GM18951 (cell line): ENCODE measurements around the gene ARL6IP4.

Experiments
- POLR2A ChIP-seq: IDR thresholded peaks from 4 replicates; pipeline ENCODE4 v1.6.1; 2011; ENCODE audit warnings: mild to moderate bottlenecking; ENCODE audit not compliant: insufficient read length, insufficient read depth; ENCODE audit errors: extremely low read depth
- in situ Hi-C: fragments of 300-500 bp; cut with MboI; formaldehyde crosslinking; loops from one replicate; pipeline ENCODE4 v1.12.0; 2022; ENCODE audit warnings: low sequenced_read_pairs, mixed read lengths, inconsistent platforms; ENCODE audit not compliant: unreplicated experiment

The ARL6IP4 gene

DNA sequence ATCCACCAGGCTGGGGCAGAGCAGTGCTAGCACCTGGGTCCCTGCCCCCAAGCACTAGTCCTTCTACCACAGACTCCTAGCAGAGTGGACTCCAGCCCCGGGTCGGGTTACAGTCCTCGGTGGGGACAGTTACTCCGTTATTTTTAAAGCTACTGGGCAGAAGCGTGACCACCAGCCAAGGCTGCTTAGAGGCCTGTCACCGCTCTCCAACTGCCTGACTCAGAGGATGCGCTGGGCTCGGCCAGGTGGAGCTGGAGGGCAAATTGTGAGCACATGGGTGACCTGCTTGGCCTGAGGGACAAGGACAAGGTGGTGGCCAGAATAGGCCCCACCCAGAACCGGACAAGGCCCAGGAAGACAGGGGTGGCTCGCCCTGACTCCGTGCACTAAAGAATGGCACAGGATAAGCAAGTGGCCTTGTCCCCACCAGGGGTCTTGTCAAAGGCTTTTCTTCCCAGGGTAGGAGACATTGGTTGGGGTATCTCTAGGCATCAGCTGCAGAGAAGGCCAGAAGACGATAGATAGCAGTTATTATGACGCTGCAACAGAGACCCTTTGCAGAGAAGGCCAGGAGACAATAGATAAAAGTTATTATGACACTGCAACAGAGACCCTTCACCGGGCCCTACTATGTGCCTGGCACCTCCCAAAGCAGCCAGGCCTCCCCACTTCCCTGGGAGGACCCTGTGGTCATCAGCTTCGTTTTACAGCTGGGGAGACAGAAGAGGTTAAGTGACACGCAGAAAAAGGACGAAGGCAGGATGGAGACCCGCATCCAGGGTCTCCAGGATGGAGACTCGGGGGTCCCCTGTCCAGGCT lies 15.8 kb upstream of the ARL6IP4 start:
- in situ Hi-C loops, result no loop called here
- no peak for TF ChIP-seq POLR2A

DNA sequence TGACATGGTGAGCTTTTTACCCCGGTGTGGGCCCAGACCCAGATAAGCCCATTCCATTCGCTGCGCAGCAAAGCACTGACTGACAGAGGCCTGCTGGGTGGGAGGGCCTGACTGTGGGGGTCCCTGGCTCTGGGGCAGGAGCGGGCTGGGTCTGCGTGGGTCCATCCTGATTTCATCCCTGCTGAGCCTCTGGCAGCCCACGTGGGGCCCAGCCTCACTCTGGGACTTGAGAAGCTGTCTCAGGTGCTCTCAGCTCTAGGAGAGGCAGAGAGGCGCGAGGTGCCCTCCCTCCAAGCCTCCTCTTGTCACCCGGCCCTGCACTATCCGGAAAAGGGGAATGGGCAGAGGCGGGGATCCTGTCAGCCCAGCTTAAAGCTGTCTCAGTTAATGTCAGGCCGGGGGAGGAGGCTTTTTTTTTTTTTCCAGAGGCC lies 15.1 kb upstream of the ARL6IP4 start:
- no peak for TF ChIP-seq POLR2A
- in situ Hi-C loops, result no loop called here

DNA sequence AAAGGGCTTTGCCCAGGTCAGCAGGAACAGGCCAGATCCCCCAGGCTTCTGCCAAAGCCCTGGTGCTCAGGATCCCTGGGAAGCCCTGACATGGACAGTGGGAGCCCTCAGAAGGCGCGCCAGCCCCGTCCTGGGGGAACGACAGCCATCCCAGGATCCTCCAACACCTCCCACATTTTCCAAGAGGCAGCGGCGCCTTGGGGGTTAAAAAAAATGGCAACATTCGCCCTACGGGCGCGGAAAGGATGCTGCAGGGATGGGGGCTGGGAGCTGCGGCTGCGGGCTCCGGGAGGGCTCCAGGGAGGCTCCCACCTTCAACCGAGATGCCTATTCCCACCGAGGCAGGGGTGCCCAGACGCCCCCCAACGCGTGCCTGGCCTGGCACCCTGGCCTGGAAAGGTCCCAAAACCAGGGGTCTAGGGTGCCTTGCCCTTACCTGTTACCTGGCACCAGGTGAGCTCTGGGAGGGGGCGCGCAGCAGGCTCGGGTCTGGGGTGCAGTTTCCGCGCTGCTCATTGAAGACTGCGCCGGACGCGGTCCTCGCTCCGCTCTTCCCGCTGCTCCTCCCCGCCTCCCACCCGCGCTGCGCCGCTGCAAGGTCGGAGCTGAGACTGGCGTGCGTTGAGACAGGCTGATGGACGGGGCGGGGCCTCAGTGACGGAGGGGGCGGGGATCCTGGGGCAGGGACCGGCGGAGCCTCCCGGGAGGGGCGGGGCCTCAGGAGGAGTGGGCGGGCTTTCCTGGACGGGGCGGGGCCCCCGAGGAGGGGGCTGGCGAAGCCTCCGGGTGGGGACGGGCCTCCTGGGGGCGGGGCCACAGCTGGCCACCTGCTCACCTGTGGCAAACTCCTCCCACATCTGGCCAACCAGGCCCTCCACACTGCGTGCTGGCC lies 14.4 kb upstream of the ARL6IP4 start, which contains the start of gene ABCB9:
ABCB9 (minus strand) TSS at position 613 of the 892 bp plus-strand sequence. CDS start 6,228 bp downstream, outside the sequence.
- in situ Hi-C loops, result no loop called here
- peak; percentile 31 for TF ChIP-seq POLR2A

DNA sequence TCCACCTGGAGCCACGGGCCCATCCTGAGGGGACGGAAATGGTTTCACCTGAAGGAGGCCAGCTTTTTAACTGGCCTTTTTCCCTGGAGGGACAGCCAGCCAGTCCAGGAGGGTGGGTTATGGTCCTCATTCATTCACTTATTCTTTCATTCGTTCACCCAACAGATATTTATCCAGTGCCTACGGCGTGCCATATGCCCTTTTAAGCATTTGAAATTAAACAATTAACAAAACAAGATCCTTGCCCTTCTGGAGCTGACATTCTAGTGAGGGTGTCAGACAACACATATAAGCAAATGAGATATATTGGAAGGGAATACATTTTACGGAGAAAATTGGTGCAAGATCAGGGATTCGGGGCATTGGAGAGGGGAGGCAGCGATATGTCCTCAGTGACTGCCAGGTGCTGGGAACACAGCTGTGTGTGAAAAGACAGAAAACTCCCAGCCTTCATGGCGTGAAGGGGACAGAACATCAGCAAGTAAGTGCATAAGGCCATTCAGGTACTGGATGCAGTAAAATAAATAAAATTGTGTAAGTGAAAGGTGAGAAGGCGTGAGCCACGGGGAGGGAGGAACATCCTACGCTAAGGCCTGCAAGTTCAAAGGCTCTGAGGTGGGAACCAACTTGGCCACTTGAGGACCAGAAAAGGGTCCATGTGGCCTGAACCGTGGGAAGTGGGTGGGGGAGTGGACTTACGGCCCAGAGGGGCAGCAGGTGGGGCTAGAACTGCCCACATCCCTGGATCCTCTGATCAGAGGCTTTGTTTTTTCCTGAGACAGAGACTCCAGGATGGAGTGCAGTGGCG lies 13.5 kb upstream of the ARL6IP4 start:
- TF ChIP-seq POLR2A, result no peak

DNA sequence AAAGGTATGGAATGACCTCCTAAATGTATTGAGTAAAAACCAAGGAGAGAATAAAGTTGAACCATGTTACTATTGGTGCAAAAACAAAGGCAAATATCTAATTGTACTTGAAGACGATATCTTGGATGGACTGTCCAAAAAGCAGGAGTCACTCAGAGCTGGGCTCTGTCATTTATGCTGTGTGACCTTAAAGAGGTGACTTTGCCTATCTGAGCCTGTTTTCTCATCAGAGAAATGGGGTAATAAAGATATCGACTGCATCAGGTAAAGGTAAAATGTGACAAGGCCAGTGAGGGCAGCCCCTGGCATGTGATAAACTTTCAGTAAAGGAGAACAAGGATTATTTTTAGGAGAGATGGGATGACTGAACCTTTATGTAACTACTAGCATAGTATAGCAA lies 12.4 kb upstream of the ARL6IP4 start:
- TF ChIP-seq POLR2A, result no peak
- in situ Hi-C loops, result no loop called here

More for the DNA sequence above, 13.5 kb upstream of the ARL6IP4 start:
- in situ Hi-C loops, result no loop called here

DNA sequence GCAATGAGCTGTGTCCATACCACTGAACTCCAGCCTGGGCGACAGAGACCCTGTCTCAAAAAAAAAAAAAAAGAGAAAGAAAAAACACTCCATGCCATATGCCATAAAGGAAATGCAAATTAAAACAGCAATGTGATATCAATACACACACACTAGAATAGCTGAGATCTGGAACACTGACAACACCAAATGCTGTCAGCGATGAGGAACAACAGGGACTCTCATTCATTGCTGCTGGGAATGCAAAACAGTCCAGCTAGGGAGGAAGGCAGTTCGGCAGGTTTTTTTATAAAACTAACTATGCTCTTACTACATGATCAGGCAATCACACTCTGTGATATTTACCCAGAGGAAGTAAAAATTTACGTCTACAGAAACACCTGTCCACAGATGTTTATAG lies 10.8 kb upstream of the ARL6IP4 start:
- no peak for TF ChIP-seq POLR2A
- in situ Hi-C loops, result no loop called here

DNA sequence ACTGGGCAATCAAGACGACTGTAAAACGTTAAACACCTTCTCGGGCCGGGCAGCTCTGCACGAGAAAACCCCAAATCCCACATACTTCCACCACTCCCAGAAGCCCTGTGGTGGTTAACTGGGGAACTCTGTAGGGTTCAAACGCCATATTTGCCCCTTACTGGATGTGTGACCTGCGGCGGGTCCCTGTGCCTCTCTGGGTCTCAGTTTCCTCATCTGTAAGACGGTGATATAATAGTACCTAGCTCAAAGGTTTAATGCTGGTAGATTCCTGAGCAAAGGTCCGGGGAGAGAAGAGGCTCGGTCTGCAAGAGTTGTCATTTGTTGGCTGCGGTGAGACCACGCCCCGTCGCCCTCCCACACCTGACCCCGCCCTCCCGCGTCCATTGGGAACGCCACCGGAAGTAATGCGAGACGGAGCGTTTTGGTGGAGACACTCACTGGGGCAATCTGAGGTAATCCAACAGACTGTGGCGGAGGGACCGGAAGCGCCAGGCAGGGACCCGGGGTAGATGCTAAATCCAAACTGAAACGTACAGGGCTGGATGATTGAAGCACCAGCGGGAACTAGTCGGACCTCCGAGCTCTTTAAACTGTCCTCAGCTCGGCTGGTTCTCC lies 6.1 kb upstream of the ARL6IP4 start:
- in situ Hi-C loops, result no loop called here
- peak; percentile 52 for TF ChIP-seq POLR2A

DNA sequence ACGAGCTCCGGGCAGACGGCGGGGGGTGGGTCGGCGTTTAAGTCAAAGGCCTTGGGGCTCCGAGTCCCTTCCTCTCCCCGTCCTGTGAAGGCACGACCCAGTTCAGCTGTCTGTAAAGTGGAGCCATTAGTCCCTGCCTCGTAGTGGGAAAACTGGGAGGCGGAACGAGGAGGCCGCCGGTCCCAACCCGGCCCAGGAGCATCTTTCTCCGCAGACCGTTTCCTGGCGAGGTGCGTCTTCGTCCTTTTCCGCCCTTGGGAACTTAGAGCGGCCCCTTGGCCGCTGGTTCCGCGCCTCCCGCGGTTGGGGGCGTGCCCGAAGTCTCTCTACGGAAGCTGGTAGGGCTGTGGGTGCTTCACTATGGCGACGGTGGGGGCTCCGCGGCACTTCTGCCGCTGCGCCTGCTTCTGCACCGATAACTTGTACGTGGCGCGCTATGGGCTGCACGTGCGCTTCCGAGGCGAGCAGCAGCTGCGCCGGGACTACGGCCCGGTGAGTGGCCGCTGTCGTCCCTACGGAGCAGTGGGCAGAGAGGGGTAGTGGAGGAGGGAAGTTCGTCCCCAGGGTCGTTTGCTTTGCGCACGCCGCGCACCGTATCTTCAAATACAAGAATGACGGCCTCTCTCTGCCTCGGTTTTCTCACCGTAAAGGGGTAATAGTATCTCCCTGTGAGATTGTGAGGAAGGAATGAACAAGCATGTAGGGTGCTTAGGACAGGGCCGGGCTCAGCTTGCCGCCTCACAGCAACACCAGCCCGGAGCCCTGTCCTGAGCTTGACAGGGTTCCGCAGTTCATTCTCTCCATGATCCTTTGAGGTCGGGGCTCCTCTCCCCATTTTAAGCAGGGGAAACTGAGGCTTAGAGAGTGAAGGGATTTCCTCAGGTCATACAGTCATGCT lies 5.3 kb upstream of the ARL6IP4 start, which contains the start of gene OGFOD2:
OGFOD2 (plus strand) TSS at position 353 of the 898 bp plus-strand sequence; CDS start at position 361, 8 bp downstream.
- in situ Hi-C loops, result no loop called here
- peak; percentile 67 for TF ChIP-seq POLR2A

DNA sequence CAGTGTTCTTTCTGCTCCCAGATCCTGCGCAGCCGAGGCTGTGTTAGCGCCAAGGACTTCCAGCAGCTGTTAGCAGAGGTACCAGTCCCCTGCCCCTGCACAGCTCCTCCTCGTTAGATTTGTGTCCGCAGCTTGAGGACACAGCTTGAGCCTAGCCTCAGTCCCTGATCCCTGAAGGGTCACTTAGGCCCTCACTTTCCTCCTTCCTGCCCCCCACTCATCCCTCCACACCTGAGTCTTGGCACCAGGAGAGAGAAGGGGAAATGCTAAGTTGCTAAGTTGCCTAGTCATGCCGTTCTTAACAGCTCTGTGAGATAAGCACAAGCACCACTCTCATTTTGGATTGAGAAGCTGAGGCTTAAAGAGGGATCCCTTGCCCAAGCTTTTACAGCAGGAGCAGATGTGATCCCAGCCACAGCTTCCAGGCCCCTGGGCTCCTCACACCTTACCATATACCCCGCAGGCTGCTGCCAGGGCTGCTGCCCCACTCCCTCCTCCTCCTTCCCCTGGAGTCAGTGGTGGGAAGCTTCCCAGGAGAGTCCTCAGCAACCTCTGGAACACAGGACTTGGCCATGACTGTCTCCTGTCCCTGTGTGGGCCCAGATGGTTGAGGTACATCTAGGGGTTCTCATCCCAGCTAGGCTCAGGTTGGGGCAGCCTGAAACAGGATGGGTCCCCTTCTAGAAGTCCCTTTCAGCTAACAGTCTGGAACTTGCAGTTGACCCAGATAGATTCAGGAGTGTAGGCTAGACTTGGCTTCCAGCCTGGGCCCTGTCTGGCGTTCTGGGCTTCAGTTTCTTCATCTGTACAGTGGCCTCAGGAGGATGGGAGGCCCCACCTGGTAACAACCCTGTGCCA lies 4.5 kb upstream of the ARL6IP4 start:
- in situ Hi-C loops, result no loop called here
- TF ChIP-seq POLR2A, result no peak

DNA sequence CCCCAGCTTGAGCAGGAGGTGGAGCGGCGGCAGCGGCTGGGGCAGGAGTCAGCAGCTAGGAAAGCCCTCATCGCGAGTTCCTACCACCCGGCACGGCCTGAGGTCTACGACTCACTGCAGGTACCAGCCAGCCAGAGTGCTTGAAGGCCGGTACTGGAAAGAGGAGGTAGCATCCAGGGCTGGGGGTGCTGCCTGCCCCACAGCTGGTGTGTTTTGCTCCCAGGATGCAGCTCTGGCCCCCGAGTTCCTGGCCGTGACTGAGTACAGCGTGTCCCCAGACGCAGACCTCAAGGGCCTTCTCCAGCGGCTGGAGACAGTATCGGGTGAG lies 3.9 kb upstream of the ARL6IP4 start:
- in situ Hi-C loops, result no loop called here
- TF ChIP-seq POLR2A, result no peak

DNA sequence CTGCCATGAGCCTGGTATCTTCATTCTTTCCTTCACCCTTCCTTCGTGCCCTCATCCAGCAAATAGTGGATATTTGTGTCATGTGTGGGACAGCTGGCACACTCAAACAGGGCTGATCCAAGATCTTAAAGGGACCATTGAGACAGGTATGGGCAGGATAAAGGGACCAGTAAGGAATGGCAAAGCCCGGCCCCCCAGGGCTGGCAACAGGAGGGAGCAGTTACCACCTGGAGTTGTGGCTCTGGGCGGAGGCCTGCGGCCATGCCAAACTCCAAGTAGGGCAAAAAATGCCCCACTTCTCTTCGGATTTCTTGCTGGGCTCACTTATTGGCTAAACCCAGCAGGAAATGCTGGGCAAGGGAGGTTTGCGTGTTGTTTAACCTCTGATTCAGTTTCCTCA lies 3.3 kb upstream of the ARL6IP4 start:
- in situ Hi-C loops, result no loop called here
- no peak for TF ChIP-seq POLR2A
